ENCODE results near the gene E2F2. TPM values are rescaled to one million over a fixed set of nuclear protein-coding genes. Genes with fewer than 3 reads are reported as not detected.
A peak's percentile ranks its signal among the peaks of the same experiment; 100 is the strongest.

Gene E2F2
- total and polyA plus RNA-seq, 2 of the 13 experiments (the other 11 are each of a cell fraction or from before 2014, with no cell fraction given): 0.65 to 6.6 TPM

DNA sequence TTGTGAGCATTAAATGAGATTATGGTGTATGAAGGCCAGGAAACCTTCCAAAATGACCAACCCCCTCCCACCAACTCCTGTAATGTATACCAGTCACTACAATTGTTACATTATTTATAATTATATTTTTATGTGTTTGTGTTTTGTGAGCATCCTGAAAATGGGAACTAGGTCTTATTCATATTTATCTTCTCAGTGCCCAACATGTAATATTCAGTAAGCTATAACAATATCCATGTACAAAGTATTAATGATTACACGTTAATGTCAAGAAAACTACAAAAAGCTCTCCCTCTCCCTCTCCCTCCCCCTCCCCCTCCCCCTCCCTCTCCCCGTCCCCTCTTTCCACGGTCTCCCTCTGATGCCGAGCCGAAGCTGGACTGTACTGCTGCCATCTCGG lies 28.1 kb downstream of the E2F2 start:
- ChIA-PET CTCF (ENCODE audit: low intra/inter-chr PET ratio, low total read pairs) (no interaction called here), POLR2A (no interaction called here)
- FAIRE-seq (no peak), DNase-seq (ENCODE audit: low spot score) (no peak), ATAC-seq (no peak)
- Histone ChIP-seq H3K27ac (ENCODE audit: extremely low read length, insufficient read depth, low read length) (no peak overlapping the region), H3K4me2 (ENCODE audit: low read depth, low read length) (no peak overlapping the region), H4K20me1 (ENCODE audit: insufficient read depth, low read length) (no peaks in the 10 kb centered on the region), H3K4me3 (replicated peaks in 1 of 3; ENCODE audit: insufficient read depth in 1 of 3, low read depth in 2 of 3, low read length in 3 of 3) (no peak overlapping the region), H3K36me3 (replicated peaks in 1 of 2; ENCODE audit: control insufficient read depth in 1 of 2, insufficient read depth in 2 of 2, low read length in 2 of 2) (no peaks in the 10 kb centered on the region), H3K27me3 (ENCODE audit: control insufficient read depth in 1 of 2, insufficient read depth in 2 of 2, low read length in 2 of 2) (no peaks in the 10 kb centered on the region), H3K4me1 (ENCODE audit: insufficient read depth, low read length) (peaks cover 27% of the 10 kb centered on the region), H3K9ac (ENCODE audit: insufficient read depth, low read depth, low read length) (no peak overlapping the region), H2AFZ (ENCODE audit: low read length) (no peak overlapping the region), H3K9me3 (ENCODE audit: low read length) (no peaks in the 10 kb centered on the region), H3K79me2 (ENCODE audit: insufficient read depth, low read length) (no peaks in the 10 kb centered on the region)
- 76% methylated on average over 6 of the region's 6 CpGs for WGBS (ENCODE audit: low lambda C conversion rate)
- TF ChIP-seq SETDB1 (CRISPR knock-in tag; IDR thresholded peaks at IDR 0.05; ENCODE audit: borderline replicate concordance): no peak
- peak; percentile 87 for TF ChIP-seq HNRNPK (IDR thresholded peaks at IDR 0.05; ENCODE audit: low read depth, low read length, poor library complexity, severe bottlenecking)
- TF ChIP-seq, protein P1, sequence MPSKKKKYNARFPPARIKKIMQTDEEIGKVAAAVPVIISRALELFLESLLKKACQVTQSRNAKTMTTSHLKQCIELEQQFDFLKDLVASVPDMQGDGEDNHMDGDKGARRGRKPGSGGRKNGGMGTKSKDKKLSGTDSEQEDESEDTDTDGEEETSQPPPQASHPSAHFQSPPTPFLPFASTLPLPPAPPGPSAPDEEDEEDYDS (CRISPR knock-in tag; IDR thresholded peaks at IDR 0.05): no peak
- no peak for TF ChIP-seq ARNT2 (CRISPR knock-in tag; IDR thresholded peaks at IDR 0.05; ENCODE audit: low read depth)
- TF ChIP-seq, protein P2, sequence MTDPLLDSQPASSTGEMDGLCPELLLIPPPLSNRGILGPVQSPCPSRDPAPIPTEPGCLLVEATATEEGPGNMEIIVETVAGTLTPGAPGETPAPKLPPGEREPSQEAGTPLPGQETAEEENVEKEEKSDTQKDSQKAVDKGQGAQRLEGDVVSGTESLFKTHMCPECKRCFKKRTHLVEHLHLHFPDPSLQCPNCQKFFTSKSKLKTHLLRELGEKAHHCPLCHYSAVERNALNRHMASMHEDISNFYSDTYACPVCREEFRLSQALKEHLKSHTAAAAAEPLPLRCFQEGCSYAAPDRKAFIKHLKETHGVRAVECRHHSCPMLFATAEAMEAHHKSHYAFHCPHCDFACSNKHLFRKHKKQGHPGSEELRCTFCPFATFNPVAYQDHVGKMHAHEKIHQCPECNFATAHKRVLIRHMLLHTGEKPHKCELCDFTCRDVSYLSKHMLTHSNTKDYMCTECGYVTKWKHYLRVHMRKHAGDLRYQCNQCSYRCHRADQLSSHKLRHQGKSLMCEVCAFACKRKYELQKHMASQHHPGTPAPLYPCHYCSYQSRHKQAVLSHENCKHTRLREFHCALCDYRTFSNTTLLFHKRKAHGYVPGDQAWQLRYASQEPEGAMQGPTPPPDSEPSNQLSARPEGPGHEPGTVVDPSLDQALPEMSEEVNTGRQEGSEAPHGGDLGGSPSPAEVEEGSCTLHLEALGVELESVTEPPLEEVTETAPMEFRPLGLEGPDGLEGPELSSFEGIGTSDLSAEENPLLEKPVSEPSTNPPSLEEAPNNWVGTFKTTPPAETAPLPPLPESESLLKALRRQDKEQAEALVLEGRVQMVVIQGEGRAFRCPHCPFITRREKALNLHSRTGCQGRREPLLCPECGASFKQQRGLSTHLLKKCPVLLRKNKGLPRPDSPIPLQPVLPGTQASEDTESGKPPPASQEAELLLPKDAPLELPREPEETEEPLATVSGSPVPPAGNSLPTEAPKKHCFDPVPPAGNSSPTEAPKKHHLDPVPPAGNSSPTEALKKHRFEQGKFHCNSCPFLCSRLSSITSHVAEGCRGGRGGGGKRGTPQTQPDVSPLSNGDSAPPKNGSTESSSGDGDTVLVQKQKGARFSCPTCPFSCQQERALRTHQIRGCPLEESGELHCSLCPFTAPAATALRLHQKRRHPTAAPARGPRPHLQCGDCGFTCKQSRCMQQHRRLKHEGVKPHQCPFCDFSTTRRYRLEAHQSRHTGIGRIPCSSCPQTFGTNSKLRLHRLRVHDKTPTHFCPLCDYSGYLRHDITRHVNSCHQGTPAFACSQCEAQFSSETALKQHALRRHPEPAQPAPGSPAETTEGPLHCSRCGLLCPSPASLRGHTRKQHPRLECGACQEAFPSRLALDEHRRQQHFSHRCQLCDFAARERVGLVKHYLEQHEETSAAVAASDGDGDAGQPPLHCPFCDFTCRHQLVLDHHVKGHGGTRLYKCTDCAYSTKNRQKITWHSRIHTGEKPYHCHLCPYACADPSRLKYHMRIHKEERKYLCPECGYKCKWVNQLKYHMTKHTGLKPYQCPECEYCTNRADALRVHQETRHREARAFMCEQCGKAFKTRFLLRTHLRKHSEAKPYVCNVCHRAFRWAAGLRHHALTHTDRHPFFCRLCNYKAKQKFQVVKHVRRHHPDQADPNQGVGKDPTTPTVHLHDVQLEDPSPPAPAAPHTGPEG (CRISPR knock-in tag; IDR thresholded peaks at IDR 0.05): no peak
- TF ChIP-seq ZSCAN31 (CRISPR knock-in tag; IDR thresholded peaks at IDR 0.05; ENCODE audit: low read depth): no peak
- in situ Hi-C loops (cut with HindIII; ENCODE audit: extremely low pct_ligation_motif_present, low pct_unique_long_range_greater_than_20kb): no loop called here
- intact Hi-C loops (cut with micrococcal nuclease; ENCODE audit: unreplicated experiment): no loop called here
- BruUV-seq (replicated peaks): no TSS peak

Data from HepG2 (cell line).